Measurements from ENCODE around the gene CLDN14. TPM values are rescaled to one million over a fixed set of nuclear protein-coding genes. Genes with fewer than 3 reads are reported as not detected.
A peak's percentile ranks its signal among the peaks of the same experiment; 100 is the strongest.

Gene CLDN14
- total RNA-seq, 1 donor from 2014 or later, result 0.26 TPM

GRCh38 chr21:36471254-36471723, 8.6 kb downstream of the CLDN14 start:
- DNase-seq (ENCODE audit: low read depth in 2 of 2), result peak in 1 of 2 donors; percentile 29

GRCh38 chr21:36470294-36470693, 9.6 kb downstream of the CLDN14 start:
- no peak for DNase-seq (ENCODE audit: low read depth in 2 of 2)

- peak in 1 of 2 donors; percentile 95 for DNase-seq (ENCODE audit: low read depth in 2 of 2)
These were observed 13.8 kb downstream of the CLDN14 start for GRCh38 chr21:36466061-36466511.

GRCh38 chr21:36465478-36465877, 14.4 kb downstream of the CLDN14 start:
- DNase-seq (ENCODE audit: low read depth in 2 of 2), result peak in 1 of 2 donors; percentile 56

- DNase-seq (ENCODE audit: low read depth in 2 of 2), result no peak
These were observed 15.3 kb downstream of the CLDN14 start for GRCh38 chr21:36464590-36464989.

- DNase-seq (ENCODE audit: low read depth in 2 of 2), result peak in 1 of 2 donors; percentile 51
These were observed 15.9 kb downstream of the CLDN14 start for GRCh38 chr21:36463991-36464390.

- no peak for DNase-seq (ENCODE audit: low read depth in 2 of 2)
These were observed 16.7 kb downstream of the CLDN14 start for GRCh38 chr21:36463204-36463603.

- DNase-seq (ENCODE audit: low read depth in 2 of 2), result peak in 1 of 2 donors; percentile 71
These were observed 17.9 kb downstream of the CLDN14 start for GRCh38 chr21:36461918-36462486.

- no peak for DNase-seq (ENCODE audit: low read depth in 2 of 2)
These were observed 18.5 kb downstream of the CLDN14 start for GRCh38 chr21:36461277-36461917.

- no peak for DNase-seq (ENCODE audit: low read depth in 2 of 2)
These were observed 19.1 kb downstream of the CLDN14 start for GRCh38 chr21:36460866-36461265.

- DNase-seq (ENCODE audit: low read depth in 2 of 2), result no peak
These were observed 20.8 kb downstream of the CLDN14 start for GRCh38 chr21:36459098-36459497.

GRCh38 chr21:36456729-36457414, 23.1 kb downstream of the CLDN14 start:
- peak; percentile 83 to 97 for DNase-seq (ENCODE audit: low read depth in 2 of 2)

- no peak for DNase-seq (ENCODE audit: low read depth in 2 of 2)
These were observed 25.2 kb downstream of the CLDN14 start for GRCh38 chr21:36454706-36455105.

- DNase-seq (ENCODE audit: low read depth in 2 of 2), result peak; percentile 39 to 92
These were observed 25.8 kb downstream of the CLDN14 start for GRCh38 chr21:36454093-36454531.

- peak in 1 of 2 donors; percentile 44 for DNase-seq (ENCODE audit: low read depth in 2 of 2)
These were observed 27.6 kb downstream of the CLDN14 start for GRCh38 chr21:36452281-36452825.

- DNase-seq (ENCODE audit: low read depth in 2 of 2), result no peak
These were observed 28.4 kb downstream of the CLDN14 start for GRCh38 chr21:36451506-36451905.

GRCh38 chr21:36450511-36450910, 29.4 kb downstream of the CLDN14 start:
- DNase-seq (ENCODE audit: low read depth in 2 of 2), result peak in 1 of 2 donors; percentile 57

GRCh38 chr21:36446301-36446700, 33.6 kb downstream of the CLDN14 start:
- DNase-seq (ENCODE audit: low read depth in 2 of 2), result no peak

- no peak for DNase-seq (ENCODE audit: low read depth in 2 of 2)
These were observed 38.2 kb downstream of the CLDN14 start for GRCh38 chr21:36441715-36442114.

GRCh38 chr21:36437745-36438128, 42.2 kb downstream of the CLDN14 start:
- peak in 1 of 2 donors; percentile 63 for DNase-seq (ENCODE audit: low read depth in 2 of 2)

- no peak for DNase-seq (ENCODE audit: low read depth in 2 of 2)
These were observed 42.8 kb downstream of the CLDN14 start for GRCh38 chr21:36436829-36437744.

Measured in dermis microvascular lymphatic vessel endothelial cell (primary cell).